ENCODE measurements around the gene RTTN.
A peak's percentile ranks its signal among the peaks of the same experiment; 100 is the strongest.
"Not testable (repeated sequence)": the region's sequence is repeated elsewhere in the genome, so short reads cannot be mapped to it uniquely, and the experiment has no call there.

Gene RTTN

DNA sequence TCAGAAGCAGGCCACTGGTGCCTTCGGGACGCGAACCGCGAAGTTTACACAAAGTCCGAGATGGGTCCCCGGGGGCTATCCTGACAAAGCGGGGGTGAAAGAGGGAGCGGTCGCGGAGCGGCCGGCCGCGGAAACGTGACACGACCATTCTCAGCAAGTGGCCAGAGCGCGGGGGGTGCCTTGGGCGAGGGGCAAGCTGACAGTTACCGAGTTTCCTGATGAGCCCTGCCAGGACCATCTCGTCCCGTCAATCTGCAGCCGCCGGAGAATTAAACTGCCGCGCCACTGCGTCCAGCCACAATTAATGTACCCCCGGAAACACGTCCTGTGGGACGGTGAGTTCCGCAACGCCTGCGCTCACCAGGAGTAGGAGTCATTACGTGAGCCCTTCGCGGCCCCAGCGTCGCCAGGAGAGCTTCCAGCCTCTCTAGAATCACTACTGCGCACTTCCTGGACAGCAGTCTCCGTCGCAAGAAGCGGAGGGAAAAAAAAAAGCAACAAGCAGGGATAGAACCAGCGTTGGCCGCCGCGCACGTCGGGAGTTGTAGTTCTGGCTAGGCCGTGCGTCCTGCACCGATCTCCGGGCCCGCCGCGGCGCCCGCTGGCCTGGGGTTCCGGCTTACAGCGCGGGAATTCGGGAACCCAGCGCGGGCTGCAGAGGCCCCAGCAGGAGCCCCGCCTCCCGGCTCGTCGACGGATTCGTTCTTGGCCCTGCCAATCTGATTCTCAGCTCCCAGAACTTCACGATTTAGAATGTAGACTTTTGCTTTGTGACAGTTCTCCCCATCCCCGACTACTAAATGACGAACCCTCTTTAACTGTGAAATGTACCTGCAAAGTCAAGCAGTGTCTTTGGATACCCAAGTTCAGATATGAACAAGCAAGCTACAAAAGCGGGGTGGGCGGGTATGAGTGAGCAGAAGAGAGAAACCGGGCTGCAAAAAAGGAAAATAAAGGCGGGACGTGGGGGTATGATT, at the start of gene RTTN:
RTTN (minus strand) TSS at position 267 of the 977 bp plus-strand sequence; CDS start at position 238, 29 bp downstream.
- peak; percentile 98 for DNase-seq

DNA sequence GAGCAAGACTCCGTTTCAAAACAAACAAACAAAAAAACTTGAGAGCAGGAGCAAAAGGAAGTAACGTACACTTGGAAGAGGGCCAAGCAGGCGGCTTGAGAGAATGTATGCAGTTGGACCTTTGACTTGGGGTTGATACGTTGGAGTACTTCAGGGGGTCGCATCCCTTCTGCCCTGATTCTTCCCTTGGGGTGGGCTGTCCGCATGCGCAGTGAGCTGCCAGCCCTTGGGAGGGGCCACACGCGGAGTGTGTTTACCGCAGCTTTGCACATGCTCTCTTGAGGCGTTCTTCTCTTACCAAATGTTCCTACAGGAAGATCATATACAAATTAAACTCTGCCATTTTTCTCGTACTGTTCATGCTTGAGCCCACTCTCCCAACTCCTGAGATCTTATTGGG, 45.3 kb upstream of the RTTN start:
- no peak for DNase-seq

- not testable (repeated sequence) for DNase-seq
Measured at GRCh38 chr18:70249861-70250260, 44.4 kb upstream of the RTTN start.

DNA sequence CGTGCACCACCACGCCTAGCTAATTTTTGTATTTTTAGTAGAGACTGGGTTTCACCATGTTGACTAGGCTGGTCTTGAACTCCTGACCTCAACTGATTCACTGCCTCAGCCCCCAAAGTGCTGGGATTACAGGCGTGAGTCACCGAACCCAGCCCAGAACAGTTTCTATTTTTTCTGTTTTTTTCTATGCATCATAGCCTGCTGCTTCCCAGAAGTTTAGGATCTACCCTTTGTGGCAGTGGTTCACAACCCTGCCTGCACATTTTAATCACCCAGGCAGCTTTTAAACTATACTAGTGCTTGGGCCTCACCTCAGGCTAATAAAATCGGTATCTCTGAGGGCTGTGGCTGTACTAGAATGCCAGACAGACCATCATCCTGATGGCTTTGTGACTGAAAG, 43.6 kb upstream of the RTTN start:
- no peak for DNase-seq

DNA sequence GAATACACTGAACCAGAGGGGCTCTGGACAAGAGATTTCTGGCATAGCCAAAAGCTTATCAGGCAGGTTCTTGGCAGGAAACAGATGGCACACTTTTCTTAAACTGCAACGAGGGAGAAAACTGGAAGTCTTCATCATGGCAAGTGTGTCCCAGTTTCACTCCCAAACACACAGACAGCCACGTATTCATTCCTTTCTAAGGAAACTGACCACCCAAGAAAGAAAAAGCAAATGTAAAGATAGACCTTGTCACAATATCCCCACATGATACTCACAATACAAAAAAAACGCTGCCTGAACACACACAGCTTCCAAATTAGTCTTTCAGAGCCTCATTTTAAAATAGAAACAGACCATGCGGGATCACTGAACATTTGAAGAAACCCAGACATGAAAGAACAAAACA, 40.6 kb upstream of the RTTN start:
- DNase-seq: no peak

DNA sequence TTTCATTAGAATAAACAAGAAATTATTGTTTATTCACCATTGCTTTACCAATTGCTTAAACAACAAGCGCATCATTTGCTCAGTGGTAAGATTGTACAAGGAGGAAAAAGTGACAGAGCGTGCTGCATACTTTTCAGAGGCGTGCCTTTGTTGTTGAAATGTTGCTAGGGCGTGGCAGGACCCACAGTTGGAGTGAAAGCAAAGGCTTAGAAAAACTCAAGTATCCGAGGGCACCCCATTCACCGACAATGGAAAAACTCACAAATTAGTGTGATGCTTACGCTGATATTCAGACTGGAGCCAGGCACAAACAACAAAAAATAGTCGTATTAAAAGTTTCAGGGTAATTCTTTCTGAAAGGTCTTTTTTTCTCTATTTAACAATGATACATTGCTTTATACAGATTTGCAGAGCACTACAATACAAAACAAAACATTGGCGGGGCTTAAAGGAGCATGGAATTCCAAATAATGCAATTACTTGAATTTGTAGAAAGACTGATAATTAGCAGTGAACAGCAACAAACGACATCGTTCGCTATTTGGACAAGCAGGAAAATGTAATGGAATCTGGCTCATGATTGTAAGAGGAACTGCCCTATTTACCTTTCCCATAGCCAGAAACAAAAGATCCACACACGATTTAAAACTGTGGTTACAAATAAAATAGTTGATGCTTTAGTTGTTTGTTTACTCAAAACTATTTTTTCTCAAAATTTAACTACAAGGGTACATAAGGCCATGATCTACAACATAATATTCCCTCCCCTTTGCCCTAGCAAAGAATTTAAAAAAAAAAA, 37.8 kb upstream of the RTTN start:
- no peak for DNase-seq

DNA sequence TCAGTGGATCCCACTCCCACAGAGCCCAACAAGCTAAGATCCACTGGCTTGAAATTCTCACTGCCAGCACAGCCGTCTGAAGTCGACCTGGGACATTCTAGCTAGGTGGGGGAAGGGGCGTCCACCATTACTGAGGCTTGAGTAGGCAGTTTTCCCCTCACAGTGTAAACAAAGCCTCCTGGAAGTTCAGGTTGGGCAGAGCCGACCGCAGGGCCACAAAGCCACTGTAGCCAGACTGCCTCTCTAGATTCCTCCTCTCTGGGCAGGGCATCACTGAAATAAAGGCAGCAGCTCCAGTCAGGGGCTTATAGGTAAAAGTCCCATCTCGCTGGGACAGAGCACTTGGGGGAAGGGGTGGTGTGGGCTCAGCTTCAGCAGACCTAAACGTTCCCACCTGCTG, 31.4 kb upstream of the RTTN start:
- not testable (repeated sequence) for DNase-seq

GRCh38 chr18:70235478-70235877, 30.0 kb upstream of the RTTN start:
- DNase-seq: no peak

- DNase-seq: no peak
Measured at GRCh38 chr18:70234667-70235459, 29.4 kb upstream of the RTTN start.

DNA sequence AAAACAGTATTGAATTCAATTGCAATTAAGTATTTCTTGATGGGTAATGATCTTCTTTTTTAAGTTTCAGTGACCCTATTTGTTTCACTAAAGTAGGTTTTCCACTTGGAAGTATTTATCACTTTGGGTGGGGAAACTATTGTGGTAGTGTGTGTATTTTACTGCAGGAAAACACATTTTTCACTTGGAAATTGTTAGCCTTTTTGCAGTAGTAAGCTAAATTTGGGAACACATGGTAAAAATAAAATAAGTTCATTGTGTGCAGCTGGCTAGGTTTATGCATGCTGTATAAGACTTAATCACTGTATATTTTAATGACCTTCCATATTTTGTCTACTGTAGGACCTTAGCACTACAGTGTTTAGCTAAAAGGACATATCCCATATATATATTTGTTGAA, 28.5 kb upstream of the RTTN start:
- DNase-seq: no peak

DNA sequence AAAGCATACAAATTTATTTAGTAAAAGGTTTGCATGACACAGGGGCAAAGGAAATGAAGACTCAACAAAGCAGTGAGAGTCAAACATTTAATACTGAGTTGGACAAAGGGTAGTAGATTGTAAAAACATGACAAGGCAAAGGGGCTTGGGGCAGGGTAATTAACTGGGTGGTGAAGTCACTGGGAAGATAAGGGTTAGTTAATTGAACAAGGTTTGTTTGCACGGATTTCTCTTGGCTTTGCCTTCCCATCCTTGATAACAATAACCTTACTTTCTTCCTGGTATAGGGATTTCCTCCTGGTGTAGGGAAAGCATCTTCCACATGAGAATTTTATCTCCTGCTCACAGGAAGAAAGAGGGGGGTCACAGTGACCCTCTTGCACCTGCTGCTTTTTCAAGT, 26.8 kb upstream of the RTTN start:
- no peak for DNase-seq

GRCh38 chr18:70229639-70230038, 24.2 kb upstream of the RTTN start:
- DNase-seq: no peak

DNA sequence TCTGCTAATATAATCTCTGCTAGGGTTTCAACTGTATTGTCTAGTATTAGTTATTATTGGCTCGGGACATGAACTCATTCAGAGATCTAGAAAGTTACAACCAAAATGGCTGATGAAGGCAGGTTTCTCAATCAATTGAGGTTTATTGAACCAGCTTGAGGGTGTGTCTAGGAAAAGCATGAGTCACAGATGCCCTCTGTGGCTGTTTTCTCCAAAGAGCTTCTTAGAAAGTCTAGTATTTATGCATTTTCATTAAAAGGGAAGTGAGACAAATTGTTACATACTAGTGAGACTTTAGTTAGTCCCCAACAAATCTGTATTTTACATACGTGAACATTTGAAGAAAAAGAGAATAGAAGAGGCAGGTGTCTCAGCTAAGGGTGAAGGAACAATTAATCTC, 23.0 kb upstream of the RTTN start:
- DNase-seq: no peak

- DNase-seq: no peak
Measured at GRCh38 chr18:70227438-70227837, 22.0 kb upstream of the RTTN start.

- no peak for DNase-seq
Measured at GRCh38 chr18:70221915-70222278, 16.4 kb upstream of the RTTN start.

DNA sequence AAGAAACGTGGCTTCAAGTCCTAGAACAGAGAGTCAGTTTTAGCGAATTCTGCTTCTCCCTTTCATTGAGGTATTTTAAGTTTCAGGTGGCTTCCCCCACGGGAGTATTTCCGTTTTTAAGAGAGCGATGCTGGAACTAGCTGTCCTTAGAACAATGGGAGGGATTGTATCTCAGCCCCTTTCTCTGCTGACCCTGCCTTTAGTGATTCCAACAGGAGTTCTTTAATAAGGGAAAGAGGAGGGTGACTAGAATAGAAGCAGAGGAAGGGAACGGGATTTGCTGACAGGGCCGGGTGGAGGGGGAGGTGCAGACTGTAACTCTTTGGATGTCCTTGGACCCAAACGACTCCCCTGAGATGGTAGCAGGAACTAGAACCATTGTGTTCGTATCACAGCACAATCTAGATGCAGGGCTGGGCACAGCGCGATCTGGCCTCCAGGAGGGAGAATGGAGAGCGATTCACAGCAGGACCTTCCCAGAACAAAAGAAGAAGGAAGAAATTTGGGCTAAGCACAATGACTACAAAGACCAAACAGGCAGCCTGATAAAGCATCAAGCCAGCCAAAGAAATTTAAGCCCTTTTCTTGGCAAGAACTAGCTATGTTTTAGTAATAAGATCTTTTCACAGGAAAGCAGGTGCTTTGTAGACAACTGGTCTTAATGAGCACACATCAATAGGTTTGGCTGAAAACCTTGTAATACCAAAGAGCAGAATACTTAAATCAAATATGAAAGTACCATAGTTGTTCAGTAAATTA, 15.8 kb upstream of the RTTN start:
- DNase-seq: peak; percentile 45

- no peak for DNase-seq
Measured at GRCh38 chr18:70220628-70221027, 15.1 kb upstream of the RTTN start.

- DNase-seq: no peak
Measured at GRCh38 chr18:70219688-70220087, 14.2 kb upstream of the RTTN start.

DNA sequence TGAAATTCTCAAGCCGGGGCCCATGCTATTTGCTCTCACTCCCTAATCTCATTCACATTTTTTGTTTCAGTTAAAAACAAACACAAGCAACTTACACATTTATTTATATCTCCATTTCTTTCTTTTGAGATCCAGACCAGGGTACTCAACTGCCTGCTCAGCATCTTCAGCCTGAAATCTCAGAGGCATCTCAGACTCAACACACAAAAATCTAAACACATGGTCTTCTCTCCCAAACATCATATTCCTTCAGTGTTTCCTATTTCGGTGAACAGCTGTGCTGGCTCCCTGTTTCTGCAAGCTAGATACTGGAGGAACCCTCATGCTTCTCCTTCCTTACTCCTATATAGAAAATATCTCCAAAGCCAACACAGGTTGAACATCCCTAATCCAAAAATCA, 11.3 kb upstream of the RTTN start:
- DNase-seq: no peak

DNA sequence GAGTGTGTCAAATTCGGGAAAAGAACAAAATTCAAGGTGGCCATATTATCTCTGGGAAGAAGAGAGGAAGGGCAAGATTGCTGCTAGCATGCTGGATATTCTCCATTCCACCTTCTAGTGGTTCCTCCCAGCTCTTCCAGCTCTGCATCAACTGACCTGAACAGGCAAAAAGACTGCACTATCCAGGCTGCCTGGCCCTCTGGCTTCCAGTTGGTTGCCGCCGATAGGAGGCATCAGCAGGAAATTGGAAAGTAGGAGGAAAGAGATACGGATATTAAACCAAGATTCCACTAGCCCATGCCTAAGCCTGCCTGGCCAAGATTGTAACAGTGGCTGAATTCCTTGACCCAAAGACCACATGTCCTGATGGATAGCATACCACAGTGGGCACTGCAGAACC, 1.7 kb upstream of the RTTN start:
- no peak for DNase-seq

DNA sequence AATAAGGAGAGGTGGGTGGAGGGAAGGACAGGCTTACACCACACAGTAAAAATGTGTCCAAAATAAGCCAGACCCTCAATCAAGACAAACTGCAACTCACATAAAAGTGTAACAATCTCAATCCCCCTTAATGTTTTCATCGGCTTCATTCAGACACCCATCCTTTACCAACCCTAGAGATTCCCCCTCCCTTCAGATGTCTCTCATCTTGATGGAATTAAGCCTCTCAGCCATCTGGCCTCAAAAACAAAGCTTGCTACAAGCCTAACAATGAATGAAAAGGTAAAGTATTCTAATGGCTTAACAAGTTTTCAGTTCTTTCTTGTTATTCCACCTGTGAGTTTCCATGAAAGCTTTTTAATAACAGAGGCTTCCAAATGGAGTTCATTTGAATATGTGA, 5.2 kb downstream of the RTTN start:
- no peak for DNase-seq

DNA sequence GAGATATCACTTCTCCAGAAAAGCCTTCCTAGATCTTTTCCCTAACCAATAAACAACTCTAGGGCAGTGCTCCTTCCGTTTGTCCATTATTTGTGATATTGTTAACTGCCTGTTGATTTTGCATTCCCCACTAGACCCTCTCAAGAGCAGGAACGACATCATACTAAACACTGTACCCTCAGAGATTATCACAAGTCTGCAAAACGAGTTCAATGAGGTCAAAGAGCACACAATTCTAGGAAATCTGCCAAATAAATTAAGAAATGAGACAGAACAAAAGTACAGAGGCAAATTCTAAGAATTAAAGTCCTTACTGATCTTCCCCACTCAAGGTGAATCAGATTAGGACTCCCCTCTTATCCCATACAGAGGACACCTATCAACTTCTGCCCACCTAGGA, 7.6 kb downstream of the RTTN start:
- no peak for DNase-seq
